ENCODE results near the gene RER1. TPM values are rescaled to one million over a fixed set of nuclear protein-coding genes. Genes with fewer than 3 reads are reported as not detected.

Gene RER1
- total RNA-seq, 1 experiment from 2014 or later, result 133 TPM

DNA sequence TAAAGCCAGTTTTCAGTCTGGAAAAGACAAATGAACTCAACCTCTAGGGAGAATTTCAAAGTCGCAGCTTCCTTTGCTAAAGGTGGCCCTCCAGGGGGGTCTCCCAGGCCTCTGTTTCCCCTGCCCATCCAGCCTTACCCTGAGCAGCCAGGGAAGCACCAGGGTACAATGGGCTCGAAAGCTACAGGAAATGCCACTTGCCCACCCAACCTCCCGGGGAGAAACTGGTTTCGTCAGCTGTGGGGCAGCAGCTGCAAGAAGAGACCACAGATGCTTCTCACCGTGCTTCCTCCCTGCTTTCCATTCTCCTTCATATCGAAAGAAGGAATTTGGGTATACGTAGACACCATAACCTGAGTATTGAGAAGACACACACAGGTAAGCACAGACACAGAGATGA lies 2.0 kb upstream of the RER1 start:
- H3K36me3 ChIP-seq (replicated peaks; ENCODE audit: control insufficient read depth, insufficient read depth, low read length), result peaks cover 4% of the 10 kb centered on the region; the same call in 1 of the 2 replicates
- DNase-seq, result no peak
- H3K27me3 ChIP-seq (ENCODE audit: control insufficient read depth, insufficient read depth, low read length), result no peaks in the 10 kb centered on the region
- H3K4me3 ChIP-seq (ENCODE audit: insufficient read depth, low read depth, low read length), result no peak overlapping the region

DNA sequence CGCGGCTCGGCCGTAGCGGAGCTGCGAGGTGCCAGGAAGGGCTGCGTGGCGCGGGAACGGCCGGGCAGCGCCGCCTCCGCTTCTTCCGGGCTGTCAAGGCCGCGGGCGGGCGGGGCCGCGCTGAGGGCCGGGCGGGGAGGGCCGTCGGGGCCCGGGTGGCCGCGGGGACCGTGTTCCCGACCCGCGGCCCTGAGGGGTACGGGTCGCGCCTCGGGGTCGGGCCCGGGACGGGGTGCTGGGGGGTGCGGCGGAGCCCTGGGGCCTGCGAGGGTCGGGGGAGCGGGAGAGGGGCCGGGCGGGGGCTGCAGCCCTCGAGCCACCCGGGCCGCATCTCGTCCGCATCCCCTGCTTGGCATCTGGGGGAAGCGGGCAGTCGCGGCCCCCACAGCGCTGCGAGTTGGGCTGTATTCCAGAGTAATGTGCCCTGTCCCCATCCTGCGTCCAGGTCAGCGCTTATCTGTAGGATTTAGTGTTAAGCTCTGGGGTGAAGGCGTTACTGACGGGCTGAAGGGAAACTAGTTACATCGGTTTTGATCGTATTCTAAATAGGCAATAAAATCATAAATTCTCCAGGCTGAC lies 379 bp downstream of the RER1 start:
- peak; percentile 85 for DNase-seq

DNA sequence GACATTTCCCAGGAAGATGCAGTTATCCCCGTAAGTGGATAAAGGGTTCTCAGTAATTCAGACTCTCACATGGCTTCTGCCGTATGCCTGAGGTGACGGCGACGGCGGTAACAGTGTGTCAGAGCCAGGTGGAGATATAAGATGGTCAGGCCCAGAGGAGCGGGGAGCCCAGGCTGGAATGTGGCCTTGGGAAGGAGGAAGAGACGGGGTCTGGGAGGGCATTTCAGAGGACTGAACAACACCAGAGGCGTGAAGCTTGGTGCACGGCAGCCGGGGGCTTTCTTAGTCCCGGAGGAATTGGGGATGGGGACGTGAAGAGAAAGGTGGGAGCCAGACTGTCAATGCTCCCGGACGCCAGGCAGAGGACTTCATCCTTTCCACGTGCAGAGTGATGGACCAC lies 1.0 kb downstream of the RER1 start:
- H3K4me3 ChIP-seq (ENCODE audit: insufficient read depth, low read depth, low read length), result peak overlapping the region; percentile 98
- no peaks in the 10 kb centered on the region for H3K27me3 ChIP-seq (ENCODE audit: control insufficient read depth, insufficient read depth, low read length)
- H3K36me3 ChIP-seq (replicated peaks; ENCODE audit: control insufficient read depth, insufficient read depth, low read length), result peaks cover 14% of the 10 kb centered on the region
- no peak for DNase-seq

More for the DNA sequence above, 379 bp downstream of the RER1 start:
- Histone ChIP-seq H3K27me3 (ENCODE audit: control insufficient read depth, insufficient read depth, low read length) (no peaks in the 10 kb centered on the region), H3K36me3 (replicated peaks; ENCODE audit: control insufficient read depth, insufficient read depth, low read length) (peaks cover 10% of the 10 kb centered on the region), H3K4me3 (ENCODE audit: insufficient read depth, low read depth, low read length) (peak overlapping the region; percentile 98)

DNA sequence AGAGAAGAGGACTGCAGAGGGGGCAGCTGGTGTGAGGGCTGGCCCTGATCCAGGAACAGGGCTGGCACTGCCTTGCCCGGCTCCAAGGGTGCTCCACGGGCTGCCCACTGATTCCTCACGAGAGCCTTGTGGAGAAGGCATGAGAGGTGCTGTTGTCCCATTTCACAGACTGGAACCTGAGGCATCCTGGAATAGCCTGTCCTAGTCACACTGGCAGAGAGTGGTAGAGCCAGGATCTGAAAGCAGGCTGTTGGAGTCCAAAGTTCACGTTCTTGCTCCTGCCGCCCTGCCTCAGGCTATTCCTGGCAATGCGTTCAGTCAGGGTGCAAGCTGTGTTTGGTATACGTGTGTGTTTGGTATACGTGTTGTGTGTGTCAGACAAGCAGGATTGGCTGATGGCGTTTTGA lies 1.8 kb downstream of the RER1 start:
- DNase-seq, result no peak
- no peaks in the 10 kb centered on the region for H3K27me3 ChIP-seq (ENCODE audit: control insufficient read depth, insufficient read depth, low read length)
- H3K36me3 ChIP-seq (replicated peaks; ENCODE audit: control insufficient read depth, insufficient read depth, low read length), result peaks cover 15% of the 10 kb centered on the region
- H3K4me3 ChIP-seq (ENCODE audit: insufficient read depth, low read depth, low read length), result no peak overlapping the region

DNA sequence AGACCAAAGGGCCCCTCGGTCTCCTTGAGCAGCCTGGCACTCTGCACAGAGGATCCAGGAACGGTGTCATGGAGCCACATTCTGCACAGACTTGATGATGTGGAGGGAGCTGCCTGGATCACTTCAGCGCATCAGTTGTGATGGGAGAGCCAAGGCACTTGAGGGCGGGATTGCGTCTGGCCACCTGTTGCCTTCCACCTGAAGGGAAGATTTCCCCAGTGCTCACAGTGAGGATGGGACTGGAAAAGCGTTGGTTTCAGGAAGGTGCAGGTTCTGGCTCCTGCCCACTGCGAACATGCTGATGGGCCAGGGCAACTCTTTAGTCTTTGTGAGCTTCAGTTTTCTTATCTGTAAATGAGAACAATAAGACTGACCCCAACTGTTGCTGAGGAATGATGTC lies 2.6 kb downstream of the RER1 start:
- no peak overlapping the region for H3K4me3 ChIP-seq (ENCODE audit: insufficient read depth, low read depth, low read length)
- H3K27me3 ChIP-seq (ENCODE audit: control insufficient read depth, insufficient read depth, low read length), result no peaks in the 10 kb centered on the region
- no peak for DNase-seq
- H3K36me3 ChIP-seq (replicated peaks; ENCODE audit: control insufficient read depth, insufficient read depth, low read length), result peaks cover 16% of the 10 kb centered on the region

DNA sequence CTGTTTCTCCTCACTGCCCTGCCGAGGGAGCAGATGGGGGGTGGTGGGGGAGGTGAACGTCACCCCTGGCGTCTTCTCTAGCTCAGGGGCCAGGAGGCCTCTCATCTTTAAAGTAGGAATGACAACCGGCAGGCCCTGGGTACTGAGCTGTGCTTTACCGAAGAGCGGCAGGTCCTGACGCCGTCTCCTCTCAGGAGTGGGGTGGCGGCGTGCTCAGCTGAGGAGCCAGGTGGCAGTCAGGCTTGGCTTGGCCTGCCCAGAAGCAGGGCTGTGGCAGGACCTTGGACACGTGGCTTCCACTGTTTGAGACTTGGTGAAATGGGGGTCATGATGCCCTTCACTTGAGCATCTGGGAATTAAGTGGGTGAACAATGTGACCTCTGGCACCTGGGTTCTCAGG lies 3.1 kb downstream of the RER1 start:
- DNase-seq, result no peak
- H3K4me3 ChIP-seq (ENCODE audit: insufficient read depth, low read depth, low read length), result no peak overlapping the region
- no peaks in the 10 kb centered on the region for H3K27me3 ChIP-seq (ENCODE audit: control insufficient read depth, insufficient read depth, low read length)
- peaks cover 17% of the 10 kb centered on the region for H3K36me3 ChIP-seq (replicated peaks; ENCODE audit: control insufficient read depth, insufficient read depth, low read length)

DNA sequence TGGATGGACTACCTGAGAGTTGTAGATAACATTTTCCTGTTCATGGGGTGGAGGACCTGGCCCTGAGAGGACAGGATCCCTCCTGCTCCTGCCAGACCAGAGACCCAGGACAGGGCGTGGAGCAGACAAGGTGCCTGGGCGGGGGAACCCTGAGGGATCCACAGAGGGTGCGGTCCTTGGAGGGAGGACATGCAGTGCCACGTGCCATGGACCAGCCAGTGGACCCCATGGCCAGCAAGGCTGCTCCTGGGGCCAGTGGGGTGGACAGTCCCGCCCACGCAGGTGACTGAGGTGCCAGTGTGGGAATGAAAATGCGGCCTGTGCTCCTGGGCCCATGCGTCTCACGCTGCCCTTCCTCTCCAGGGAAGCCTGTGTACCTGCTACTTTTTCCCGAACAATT lies 3.6 kb downstream of the RER1 start:
- no peak for DNase-seq
- Histone ChIP-seq H3K27me3 (ENCODE audit: control insufficient read depth, insufficient read depth, low read length) (no peaks in the 10 kb centered on the region), H3K36me3 (replicated peaks; ENCODE audit: control insufficient read depth, insufficient read depth, low read length) (peaks cover 17% of the 10 kb centered on the region), H3K4me3 (ENCODE audit: insufficient read depth, low read depth, low read length) (no peak overlapping the region)

DNA sequence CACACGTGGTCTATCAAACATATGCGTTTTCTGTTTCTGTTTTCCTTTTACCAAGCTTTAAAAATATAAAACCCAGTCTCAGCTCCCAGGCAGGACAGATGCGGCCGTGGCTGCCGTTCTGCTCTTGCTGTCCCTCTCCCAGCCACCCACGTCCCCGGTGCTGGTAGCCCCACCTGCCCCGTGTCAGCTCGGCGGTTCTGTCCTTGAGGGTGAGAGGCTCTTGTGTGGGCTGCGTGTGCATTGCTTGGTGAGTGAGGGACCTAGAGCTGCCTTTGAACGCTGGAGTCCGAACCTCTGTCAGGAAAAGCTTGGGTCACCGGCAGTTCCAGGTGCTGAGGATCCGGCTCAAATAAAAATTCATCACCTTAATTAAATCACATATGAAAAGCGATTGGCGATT lies 4.4 kb downstream of the RER1 start:
- Histone ChIP-seq H3K4me3 (ENCODE audit: insufficient read depth, low read depth, low read length) (no peak overlapping the region), H3K27me3 (ENCODE audit: control insufficient read depth, insufficient read depth, low read length) (no peaks in the 10 kb centered on the region), H3K36me3 (replicated peaks; ENCODE audit: control insufficient read depth, insufficient read depth, low read length) (peaks cover 17% of the 10 kb centered on the region)
- DNase-seq, result no peak

DNA sequence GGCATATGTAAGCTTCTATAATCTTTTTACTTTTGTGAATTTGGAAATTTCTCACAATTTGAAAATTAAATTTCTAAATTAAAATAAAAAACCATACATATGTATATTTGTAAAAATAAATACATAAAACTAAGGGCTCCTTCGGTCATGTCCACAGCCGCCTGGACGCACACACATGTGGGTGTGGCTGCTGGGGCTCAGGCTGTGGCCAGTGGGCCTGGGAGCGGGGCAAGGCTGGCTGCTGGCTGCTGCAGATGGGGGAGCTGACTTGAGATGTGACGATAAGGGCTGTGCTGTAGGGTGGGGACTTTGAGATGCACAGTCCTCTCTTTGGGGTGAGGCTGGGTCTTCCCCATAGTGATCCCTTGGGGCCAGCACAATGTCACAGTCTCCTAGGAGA lies 4.8 kb downstream of the RER1 start:
- Histone ChIP-seq H3K4me3 (ENCODE audit: insufficient read depth, low read depth, low read length) (no peak overlapping the region), H3K36me3 (replicated peaks; ENCODE audit: control insufficient read depth, insufficient read depth, low read length) (peaks cover 17% of the 10 kb centered on the region), H3K27me3 (ENCODE audit: control insufficient read depth, insufficient read depth, low read length) (no peaks in the 10 kb centered on the region)
- no peak for DNase-seq

DNA sequence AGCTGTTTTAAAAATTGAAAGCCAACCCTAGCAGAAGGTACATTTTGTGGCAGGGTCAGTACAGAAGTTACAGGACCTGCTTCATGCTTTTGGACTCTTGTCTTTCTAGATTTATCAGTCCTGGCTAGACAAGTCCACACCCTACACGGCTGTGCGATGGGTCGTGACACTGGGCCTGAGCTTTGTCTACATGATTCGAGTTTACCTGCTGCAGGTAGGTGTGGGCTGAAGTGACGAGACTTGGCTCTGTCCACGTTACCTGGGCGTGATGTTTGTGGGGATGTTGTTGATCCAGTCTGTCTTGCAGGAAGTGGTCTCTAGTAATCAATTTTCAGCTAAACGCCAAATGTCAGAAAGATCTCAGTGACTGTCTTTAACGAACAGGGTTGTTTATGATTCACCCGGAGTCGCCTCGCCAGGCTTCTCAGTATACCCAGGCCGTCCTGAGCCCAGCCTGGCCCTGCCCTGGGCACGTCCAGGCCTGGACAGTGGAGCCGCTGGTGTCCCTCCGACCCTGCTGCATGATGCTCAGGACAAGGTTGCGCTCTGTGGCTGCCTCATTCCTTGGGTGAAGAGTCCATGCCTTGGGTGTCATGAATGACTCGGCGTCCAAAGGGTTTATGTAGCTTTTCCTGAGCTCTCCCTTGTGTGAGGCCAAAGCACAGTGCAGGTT lies 5.5 kb downstream of the RER1 start:
- Histone ChIP-seq H3K4me3 (ENCODE audit: insufficient read depth, low read depth, low read length) (no peak overlapping the region), H3K36me3 (replicated peaks; ENCODE audit: control insufficient read depth, insufficient read depth, low read length) (peaks cover 18% of the 10 kb centered on the region), H3K27me3 (ENCODE audit: control insufficient read depth, insufficient read depth, low read length) (no peaks in the 10 kb centered on the region)
- no peak for DNase-seq

DNA sequence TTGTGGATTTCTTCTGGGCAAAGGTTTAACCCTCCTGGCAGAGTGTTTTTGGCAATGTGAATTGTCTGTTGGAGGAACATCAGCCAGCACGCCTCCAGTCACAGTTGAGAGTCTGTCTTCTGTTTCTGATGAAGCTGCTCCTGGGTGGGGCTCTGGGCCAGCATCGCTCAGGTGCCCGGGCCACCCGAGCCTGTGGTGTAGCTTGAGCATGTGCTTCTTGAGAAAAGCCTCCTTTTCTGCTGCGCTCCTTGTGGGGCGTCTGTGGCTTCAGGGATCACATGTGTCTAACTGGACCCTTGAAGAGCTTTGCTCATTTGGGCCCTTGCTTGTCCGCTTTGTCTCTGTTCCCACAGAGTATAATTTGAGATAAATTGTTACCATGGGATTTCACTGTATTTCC lies 7.2 kb downstream of the RER1 start:
- DNase-seq, result no peak
- H3K4me3 ChIP-seq (ENCODE audit: insufficient read depth, low read depth, low read length), result no peak overlapping the region
- no peaks in the 10 kb centered on the region for H3K27me3 ChIP-seq (ENCODE audit: control insufficient read depth, insufficient read depth, low read length)
- peaks cover 17% of the 10 kb centered on the region for H3K36me3 ChIP-seq (replicated peaks; ENCODE audit: control insufficient read depth, insufficient read depth, low read length)

DNA sequence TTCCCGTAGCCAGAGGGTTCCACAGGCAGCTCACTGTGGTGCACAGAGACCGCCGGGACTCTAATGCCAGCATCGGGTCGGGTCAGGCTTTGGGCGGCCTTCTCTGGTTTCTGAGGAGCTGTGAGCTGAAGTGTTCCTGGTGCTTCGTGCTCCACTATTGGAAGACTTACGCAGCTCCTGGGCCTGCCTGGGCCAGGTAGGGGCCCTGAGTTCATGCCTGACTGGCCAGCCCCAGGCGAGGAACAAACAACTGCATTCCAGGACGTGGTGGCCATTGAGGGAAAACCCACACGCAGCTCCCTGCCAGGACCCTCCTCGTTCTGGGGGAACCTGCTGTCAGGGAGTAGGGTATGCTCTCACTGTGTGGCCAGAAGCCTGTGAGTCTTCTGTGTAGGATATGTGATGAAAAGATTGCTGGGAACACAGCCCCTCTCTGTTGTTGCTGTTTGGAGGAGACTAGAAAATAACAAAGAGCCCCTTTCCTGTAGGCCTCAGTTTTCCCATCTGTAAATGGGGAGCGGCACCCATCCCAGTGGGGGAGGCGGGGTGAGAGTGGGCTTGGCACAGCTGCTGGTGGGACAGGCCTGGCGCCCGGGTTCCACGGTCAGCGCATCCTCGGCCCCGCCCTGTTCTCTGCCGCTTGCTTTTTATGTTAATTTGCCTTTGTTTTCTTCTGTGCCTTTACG lies 8.4 kb downstream of the RER1 start:
- H3K36me3 ChIP-seq (replicated peaks; ENCODE audit: control insufficient read depth, insufficient read depth, low read length), result peaks cover 23% of the 10 kb centered on the region
- DNase-seq, result no peak
- H3K4me3 ChIP-seq (ENCODE audit: insufficient read depth, low read depth, low read length), result no peak overlapping the region
- no peaks in the 10 kb centered on the region for H3K27me3 ChIP-seq (ENCODE audit: control insufficient read depth, insufficient read depth, low read length)

DNA sequence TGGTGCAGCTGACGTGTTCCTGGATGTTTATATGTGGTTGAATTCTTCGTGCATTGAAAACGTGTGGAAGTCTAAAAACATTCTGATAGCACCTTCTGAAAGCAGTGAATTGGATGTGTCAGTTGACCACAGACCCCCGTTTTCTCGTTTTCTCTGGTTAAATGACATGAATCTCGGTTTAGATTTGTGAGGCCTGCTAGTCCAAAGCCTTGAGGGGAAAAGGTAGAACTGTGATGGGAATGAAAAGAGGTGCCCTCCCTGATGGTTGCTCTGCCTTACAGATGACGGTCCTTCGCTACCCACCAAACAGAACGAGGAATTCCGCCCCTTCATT lies 8.9 kb downstream of the RER1 start:
- Histone ChIP-seq H3K36me3 (replicated peaks; ENCODE audit: control insufficient read depth, insufficient read depth, low read length) (peaks cover 24% of the 10 kb centered on the region), H3K4me3 (ENCODE audit: insufficient read depth, low read depth, low read length) (no peak overlapping the region), H3K27me3 (ENCODE audit: control insufficient read depth, insufficient read depth, low read length) (no peaks in the 10 kb centered on the region)
- no peak for DNase-seq

DNA sequence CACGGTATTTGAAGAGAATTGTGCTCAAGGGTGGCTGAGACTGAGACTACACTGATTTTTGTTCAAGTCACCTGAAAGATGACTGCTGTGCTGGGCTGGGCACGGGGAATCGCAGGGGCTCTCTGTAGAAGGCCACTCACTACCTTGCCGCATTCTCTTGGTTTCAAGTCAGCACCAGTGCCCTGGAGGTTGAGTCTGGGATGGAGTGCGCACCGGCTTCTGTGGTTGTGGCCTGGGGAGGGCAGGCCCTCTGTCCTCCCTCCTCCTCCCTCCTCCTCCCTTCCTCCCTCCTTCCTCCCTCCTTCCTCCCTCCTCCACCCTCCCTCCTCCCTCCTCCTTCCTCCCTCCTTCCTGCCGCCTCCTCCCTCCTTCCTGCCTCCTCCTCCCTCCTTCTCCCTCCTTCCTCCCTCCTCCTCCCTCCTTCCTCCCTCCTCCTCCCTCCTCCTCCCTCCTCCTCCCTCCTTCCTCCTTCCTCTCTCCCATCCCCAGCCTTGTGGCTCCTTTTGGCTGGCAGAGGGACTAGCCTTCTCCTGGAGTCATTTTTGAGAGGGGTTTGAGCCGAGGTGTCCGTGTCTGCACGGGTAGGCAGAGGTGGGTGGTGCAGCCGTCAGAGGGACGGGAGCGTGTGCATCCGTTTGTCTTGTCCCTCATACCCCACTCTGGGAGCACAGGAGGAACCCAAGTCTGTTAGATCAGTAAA lies 9.5 kb downstream of the RER1 start:
- H3K27me3 ChIP-seq (ENCODE audit: control insufficient read depth, insufficient read depth, low read length), result no peaks in the 10 kb centered on the region
- no peak for DNase-seq
- no peak overlapping the region for H3K4me3 ChIP-seq (ENCODE audit: insufficient read depth, low read depth, low read length)
- H3K36me3 ChIP-seq (replicated peaks; ENCODE audit: control insufficient read depth, insufficient read depth, low read length), result peaks cover 21% of the 10 kb centered on the region

DNA sequence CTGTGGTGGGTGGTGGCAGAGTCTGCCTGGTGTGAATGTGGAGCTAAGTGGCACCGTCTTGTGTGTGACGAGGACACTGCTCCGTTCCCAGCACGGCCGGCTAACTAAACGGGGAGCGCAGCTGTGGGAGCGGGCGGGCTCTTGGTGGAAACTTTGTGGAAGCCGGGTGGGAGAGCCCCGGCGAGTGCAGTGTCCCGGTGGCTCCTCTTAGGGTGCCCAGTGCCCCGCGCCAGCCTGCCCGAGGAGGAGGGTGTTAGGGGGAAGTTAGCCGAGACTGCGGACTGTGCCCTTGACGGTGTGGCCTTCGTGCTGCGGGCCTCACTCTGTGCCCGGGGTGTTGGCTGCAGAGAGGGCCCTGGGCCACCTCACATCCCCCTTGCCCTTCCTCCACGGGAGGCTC lies 10.8 kb downstream of the RER1 start:
- no peak for DNase-seq
- no peaks in the 10 kb centered on the region for H3K27me3 ChIP-seq (ENCODE audit: control insufficient read depth, insufficient read depth, low read length)
- no peak overlapping the region for H3K4me3 ChIP-seq (ENCODE audit: insufficient read depth, low read depth, low read length)
- H3K36me3 ChIP-seq (replicated peaks; ENCODE audit: control insufficient read depth, insufficient read depth, low read length), result peaks cover 17% of the 10 kb centered on the region
